Stimulated activated CD4-positive, alpha-beta T cell treated with anti-CD3 and anti-CD28 coated beads, Interleukin-1b, Interleukin-23, amount 100 ng/mL, for 4 hours (primary cell): Measurements from ENCODE around the gene RNF34.
"Not testable (repeated sequence)": the region's sequence is repeated elsewhere in the genome, so short reads cannot be mapped to it uniquely, and the experiment has no call there.

Source experiments
- DNase-seq, 2 donors: peaks; one replicate each; pipeline ENCODE4 v3.0.0-alpha.2; 2020; ENCODE audit warnings: low read depth in 2 of 2

Gene RNF34, protein sequence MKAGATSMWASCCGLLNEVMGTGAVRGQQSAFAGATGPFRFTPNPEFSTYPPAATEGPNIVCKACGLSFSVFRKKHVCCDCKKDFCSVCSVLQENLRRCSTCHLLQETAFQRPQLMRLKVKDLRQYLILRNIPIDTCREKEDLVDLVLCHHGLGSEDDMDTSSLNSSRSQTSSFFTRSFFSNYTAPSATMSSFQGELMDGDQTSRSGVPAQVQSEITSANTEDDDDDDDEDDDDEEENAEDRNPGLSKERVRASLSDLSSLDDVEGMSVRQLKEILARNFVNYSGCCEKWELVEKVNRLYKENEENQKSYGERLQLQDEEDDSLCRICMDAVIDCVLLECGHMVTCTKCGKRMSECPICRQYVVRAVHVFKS

DNA sequence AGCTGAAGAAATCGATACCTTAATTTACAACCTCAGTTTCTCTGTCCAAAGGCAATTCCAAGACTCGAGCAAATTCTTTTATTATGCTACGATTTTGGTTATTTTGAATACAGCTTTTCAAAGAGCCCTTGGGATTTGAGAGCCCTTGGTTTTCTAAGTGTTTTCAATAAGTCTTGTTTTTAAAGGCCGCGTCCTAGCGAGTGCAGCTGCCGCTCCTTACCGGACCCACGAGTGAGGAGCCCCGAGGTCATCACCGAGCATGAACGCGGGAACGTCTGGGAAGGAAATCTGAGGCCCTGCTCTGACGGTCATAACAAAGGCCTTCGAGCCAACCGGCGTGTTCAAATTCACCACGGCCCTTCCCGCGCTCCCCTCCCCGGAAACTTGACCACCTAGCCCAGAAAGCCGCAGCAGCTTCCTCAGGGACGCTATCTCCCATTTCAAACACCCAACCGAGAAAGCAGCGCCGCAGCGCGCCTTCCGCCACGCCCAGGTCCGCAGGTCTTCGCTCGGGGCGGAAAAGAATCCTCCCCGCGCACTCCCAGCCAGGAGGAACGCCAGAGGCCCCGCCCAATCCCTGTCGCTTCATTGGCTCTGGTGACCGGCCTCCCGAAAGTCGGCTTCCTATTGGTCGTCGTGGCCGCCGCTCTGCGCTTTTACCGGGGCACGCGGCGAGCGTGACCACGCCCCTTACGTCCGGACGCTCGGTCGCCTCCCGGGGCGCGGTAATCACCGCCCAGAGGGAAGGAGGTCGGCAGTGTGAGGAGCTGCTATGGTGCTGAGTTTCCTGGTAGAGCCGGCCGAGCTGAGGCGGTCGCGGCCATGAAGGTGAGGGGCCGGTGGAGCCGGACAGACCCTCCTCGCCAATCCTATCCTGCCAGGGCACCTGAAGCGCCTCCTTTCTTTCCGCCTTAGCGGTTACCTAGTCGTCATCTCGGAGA lies at the start of gene RNF34:
TSS of gene RNF34 (plus strand) at position 728 of the 941 bp plus-strand sequence. CDS start at position 823, 95 bp downstream.
- peak; percentile 94 to 97 for DNase-seq

DNA sequence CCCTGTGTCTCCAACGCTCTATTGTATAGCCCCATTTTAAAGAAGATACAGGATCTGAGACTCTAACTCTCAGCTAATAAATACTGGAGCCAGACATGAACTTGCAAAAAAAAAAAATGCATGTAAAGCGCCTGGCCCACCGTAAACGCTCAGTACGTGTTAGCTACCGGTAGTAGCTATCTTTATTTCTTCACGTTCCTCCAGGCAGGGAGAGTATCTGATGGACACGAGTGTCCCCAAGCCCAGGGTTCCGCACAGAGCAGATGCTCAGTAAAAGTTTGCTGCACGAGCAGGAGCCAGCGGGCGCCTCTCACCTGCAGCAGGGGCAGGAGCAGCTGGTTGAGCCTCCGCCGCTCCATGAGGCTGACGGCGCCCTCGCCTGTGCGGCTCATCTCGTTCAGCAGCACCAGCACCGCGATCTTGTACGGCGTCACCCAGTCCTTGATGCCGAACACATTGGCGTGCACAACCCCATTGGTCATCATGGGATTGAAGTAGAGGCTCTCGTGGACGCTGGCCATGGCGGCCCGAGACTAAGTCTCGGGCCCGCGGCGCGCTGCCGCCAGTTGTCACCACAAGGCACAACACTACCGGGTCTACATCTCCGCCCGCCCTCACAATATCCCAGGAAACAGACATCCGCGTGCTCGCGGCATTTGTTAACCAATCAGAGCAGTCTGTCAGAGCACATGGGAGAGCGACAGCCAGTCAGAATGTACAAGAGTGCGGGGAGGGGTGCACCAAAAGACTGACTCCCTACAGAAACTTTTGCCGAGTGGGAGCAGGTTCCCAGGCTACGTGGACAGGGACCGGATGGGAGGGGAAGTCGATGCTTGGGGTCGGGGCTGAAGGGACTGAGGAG lies 47.9 kb upstream of the RNF34 start, which contains the start of gene ANAPC5:
TSS of gene ANAPC5 (minus strand) at position 592 of the 862 bp plus-strand sequence. CDS start at position 521, 71 bp downstream.
- peak; percentile 72 to 83 for DNase-seq

DNA sequence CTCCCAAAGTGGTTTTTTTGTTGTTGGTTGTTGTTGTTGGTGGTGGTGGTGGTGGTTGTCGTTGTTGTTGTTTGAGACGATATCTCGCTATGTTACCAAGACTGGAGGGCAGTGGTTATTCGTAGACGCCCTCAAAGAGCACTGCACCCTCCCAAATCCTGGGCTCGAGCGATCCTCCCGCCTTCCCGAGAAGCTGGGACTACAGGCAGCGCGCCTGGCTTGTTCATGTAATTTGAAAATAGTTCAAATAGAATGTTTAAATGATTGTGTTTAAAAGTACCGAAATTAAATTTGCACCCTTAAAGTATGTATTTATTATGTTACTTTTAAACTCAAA lies 47.3 kb upstream of the RNF34 start:
- DNase-seq, result no peak

DNA sequence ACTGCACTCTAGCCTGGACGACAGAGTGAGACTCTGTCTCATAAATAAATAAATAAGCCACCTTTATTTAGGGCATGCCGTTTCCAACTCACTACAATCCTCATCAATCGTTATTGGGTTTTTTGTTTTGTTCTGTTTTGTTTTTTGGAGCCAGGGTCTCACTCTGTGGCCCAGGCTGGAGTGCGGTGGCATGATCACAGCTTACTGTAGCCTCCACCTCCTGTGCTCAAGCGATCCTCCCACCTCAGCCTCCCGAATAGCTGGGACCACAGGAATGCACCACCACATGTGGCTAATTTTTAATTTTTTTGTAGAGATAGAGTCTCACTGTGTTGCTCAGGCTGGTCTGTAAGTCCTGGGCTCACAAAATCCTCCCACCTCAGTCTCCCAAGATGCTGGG lies 44.1 kb upstream of the RNF34 start:
- DNase-seq, result no peak

DNA sequence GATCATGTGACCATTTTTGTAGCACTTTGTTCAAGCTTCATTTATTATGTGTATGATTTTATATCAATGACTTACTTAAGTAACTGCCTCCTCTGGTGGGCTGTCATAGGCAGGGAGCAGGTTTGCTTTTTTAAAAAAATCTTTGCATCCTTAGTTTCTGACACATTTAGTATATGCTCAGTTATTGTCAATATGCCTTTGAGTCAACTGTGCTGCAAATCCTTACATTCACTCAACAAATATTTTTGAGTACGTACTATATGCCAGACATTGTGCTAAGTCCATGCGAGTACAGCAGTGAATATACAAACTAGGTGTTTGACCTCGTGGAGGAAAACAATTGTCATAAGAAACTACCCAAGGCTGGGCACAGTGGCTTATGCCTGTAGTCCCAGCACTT lies 43.3 kb upstream of the RNF34 start:
- no peak for DNase-seq

DNA sequence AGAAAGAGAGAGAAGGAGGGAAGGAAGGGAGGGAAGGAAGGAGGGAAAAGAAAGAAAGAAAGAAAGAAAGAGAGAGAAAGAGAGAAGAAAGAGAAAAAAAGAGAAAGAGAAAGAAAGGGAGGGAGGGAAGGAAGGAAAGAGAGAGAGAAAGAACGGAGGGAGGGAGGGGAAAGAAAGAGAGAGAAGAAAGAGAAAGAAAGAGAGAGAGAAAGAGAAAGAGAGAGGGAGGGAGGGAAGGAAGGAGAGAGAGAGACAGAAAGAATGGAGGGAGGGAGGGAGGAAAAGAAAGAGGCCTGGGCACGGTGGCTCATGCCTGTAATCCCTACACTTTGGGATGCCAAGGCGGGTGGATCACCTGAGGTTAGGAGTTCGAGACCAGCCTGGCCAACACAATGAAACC lies 42.6 kb upstream of the RNF34 start:
- no peak for DNase-seq

DNA sequence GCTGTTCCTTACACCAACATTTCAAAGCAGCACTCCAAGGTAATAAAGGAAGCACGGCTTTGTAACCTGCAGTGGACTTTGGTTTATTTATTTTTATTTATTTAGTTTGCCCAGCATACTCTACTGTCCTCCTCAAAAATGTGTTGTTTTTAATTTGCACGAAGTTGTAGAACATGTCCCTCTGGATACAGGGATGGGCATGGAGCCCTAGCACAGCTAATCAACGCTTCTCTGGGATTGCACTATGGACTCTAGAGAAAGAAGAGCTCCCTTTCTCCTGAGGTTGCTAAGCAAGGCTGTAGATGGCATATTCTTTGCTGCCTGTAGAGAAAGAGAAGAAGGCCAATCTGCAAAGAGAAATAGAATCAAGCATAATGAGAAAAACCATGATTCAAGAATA lies 41.8 kb upstream of the RNF34 start:
- DNase-seq, result no peak

DNA sequence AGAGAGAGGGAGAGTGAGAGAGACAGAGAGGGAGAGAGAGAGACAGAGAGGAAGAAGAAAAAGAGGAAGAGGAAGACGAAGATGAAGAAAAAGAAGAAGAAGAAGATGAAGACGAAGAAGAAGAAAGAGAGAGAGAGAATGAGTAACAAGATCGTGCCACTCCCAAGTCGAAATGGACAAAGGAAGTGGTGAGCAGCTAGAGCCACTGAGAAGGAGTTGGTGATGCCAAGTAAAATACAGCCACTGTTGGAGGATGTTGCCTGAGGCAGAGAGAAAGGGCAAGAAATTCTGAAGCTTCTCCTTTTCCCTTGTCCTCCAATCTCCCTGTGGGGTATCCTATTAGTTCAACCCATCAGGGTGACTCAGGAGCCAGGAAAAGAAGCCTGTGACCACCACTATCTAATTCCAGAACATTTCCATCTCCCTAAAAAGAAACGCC lies 35.2 kb upstream of the RNF34 start:
- no peak for DNase-seq

DNA sequence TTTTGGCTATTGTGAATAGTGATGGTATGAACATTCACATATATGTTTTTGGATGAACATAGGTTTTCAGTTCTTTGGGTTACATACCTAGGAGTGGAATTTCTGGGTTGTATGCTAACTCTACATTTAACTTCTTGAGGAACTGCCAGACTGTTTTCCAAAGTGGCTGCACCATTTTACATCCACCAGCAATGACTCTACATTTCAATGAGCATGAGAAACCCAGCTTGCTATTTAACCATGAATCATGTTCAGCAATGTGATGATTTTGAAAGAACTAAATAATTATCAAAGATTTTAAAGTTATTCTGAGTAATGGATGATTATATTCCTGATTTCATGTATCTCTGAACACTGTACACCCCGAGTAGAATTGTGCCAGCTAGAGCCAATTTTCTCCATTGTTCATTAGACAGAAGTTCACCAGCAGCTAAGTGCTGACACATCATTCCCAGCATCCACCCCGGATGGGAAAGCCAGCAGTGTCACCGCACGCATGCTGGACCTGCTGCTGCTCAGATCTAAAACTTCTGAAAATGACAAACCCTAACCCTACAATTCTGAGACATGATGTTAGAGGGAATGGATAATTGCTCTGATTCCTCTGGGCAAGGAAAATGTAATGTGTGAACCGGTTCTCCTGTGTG lies 34.4 kb upstream of the RNF34 start:
- no peak for DNase-seq

DNA sequence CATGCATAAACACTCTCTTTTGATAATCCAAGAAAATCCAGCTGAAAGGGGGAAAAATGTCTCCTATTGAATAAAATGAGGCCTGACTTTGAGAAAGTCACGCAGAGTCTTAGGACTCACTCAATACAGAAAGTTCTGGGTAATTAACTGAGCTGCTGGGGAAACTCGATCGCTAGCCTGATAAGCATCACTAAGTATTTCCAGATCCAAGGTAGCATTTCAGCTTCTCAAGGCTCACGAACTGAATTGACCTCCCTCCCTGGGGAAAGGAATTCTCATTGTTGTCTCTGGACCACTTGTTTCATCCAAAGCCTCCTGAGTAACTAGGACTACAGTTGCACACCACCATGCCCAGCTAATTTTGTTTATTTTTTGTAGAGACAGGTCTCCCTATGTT lies 33.9 kb upstream of the RNF34 start:
- DNase-seq, result no peak

DNA sequence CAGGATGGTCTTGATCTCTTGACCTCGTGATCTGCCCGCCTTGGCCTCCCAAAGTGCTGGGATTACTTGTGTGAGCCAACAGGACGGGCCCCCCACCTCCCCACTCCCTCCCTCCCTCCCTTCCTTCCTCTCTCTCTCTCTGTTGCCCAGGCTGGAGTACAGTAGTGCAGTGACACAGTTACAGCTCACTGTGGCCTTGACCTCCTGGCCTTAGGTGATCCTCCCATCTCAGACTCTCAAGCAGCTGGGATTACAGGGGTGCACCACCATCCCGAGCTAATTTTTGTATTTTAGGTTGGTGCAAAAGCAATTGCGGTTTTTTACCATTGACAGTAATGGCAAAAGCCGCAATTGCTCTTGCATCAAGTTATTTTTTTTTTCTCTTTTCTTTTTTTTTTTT lies 28.5 kb upstream of the RNF34 start:
- DNase-seq, result no peak

DNA sequence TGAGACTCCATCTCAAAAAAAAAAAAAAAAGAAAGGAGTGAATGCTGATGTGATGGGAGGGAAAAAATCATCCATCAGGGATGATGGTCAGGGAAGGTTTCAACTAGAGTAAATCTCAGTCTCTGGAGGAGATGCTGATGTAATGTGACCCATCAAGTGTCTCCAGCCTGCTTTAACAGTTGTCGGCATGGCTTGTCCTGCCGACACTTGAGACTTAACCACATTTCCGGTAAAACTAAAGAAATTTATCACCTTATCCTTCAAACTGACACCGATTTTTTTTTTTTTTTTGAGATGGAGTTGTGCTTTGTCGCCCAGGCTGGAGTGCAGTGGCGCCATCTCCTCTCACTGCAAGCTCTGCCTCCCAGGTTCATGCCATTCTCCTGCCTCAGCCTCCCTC lies 26.2 kb upstream of the RNF34 start:
- DNase-seq, result no peak

DNA sequence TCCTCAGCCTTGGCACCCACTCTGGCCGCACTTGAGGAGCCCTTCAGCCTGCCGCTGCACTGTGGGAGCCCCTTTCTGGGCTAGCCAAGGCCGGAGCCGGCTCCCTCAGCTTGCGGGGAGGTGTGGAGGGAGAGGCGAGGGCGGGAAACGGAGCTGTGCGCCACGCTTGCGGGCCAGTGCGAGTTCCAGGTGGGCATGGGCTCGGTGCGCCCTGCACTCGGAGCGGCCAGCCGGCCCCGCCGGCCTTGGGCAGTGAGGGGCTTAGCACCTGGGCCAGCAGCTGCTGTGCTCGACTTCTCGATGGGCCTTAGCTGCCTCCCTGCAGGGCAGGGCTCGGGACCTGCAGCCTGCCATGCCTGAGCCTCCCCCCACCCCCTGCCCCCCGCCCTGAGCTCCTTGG lies 25.6 kb upstream of the RNF34 start:
- not testable (repeated sequence) for DNase-seq

DNA sequence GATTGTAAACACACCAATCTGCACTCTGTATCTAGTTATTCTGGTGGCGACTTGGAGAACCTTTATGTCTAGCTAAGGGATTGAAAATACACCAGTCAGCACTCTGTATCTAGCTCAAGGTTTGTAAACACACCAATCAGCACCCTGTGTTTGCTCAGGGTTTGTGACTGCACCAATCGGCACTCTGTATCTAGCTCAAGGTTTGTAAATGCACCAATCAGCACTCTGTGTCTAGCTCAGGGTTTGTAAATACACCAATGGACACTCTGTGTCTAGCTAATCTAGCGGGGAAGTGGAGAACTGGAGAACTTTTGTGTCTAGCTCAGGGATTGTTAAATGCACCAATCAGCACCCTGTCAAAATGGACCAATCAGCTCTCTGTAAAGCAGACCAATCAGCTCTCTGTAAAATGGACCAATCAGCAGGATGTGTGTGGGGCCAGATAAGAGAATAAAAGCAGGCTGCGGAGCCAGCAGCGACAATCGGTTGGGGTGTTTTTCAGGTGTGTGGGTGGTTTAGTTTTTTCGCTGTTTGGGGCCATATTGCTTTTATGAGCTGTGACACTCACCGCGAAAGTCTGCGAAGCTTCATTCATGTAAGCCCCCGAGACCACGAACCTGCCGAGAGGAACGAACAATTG lies 24.9 kb upstream of the RNF34 start:
- not testable (repeated sequence) for DNase-seq

DNA sequence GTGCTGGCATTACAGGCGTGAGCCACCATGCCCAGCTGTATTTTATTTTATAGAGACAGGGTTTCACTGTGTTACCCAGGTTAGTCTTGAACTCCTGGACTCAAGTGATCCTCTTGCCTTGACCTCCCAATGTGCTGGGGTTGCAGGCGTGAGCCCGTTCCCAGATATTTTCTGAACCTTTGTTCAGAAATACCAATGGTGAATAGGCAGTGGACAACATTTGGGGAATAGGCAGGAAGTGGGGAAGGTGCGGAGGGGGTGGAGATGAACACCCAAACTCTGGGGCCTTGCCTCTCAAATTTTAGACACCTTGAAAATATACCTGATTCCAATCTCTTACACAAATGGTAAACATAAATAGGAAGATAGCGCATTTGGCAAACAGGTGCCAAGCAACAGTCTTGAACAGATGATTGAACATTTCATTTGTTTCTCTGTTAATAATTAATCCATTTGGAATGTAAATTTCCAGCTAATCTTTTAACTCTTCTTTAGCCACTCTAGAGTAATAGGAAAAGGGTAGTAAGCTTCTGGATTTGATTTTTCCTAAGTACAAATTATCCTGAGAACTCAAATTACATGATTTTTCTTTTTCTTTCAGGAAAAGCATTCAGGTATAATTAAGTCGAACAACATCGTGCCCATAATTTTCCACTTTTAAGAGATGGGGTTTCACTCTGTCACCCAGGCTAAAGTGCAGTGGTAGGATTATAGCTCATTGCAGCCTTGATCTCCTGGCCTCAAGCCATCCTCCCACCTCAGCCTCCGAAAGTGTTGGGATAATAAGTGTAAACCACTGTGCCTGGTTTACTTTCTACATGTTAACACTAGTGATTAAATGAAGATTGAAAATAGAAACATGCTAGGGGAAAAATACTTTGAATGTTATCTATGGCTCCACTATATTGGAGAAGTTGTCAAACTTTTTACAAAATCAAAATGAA lies 22.9 kb upstream of the RNF34 start:
- DNase-seq, result no peak

DNA sequence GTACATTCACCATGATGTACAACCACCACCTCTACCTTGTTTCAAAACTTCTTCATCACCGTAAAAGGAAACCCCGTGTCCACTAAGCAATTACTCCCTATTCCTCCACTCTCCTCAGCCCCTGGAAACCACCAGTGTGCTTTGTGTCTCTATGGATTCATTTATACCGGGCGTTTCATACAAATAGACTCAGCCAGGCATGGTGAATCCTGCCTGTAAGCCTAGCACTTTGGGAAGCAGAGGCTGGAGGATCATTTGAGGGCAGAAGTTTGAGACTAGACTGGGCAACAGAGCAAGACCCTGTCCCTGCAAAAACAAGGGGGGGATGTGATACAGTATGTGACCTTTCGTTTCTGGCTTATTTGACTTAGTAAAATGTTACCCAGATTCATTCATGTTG lies 21.2 kb upstream of the RNF34 start:
- DNase-seq, result no peak

DNA sequence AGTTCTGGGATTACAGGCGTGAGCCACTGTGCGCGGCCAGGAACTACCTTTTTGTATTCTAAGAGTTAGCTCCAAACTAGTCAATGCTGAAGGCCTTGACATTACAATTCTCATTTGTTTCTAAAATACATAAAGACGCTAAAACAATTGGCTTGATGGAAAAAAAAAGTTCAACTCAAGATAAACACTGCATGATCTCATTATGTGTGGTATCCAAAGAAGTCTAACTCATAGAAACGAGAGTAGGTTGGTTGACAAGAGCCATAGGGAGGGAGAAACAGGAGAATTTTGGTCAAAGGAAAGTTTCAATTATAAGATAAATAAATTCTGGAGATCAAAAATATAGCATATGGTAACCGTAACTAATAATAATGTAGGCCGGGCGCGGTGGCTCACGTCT lies 20.0 kb upstream of the RNF34 start:
- DNase-seq, result no peak

DNA sequence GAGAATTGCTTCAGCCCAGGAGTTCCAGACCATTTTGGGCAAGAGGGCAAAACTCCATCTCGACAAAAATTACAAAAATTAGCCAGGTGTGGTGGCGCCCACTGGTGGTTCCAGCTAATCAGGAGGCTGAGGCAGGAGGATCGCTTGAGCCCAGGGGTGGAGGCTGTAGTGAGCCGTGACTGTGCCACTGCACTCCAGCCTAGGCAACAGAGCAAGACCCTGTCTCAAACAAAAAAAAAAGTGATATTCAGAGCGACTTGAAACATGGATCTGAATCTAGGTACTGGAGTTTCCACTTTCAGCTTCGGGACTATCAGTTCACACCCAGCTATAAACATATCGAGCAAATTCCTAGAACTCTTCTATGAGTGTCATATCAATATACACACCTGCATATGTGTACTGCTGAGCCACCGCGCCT lies 16.3 kb upstream of the RNF34 start:
- DNase-seq, result no peak

DNA sequence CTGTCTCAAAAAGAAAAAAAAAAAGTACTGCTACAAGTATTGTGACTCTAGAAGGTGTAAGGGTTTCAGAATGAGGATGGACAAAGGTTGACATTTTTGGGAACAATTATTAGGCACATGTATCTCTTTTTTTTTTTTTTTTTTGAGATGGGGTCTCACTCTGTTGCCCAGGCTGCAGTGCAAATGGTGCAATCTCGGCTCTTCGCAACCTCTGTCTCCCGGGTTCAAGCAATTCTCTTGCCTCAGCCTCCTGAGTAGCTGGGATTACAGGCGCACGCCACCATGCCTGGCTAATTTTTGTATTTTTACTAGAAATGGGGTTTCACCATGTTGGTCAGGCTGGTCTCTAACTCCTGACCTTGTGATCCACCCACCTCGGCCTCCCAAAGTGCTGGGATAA lies 15.0 kb upstream of the RNF34 start:
- DNase-seq, result not testable (repeated sequence)
